ENCODE measurements around the gene EIF2D.
A peak's percentile ranks its signal among the peaks of the same experiment; 100 is the strongest.
"Not testable (repeated sequence)": the region's sequence is repeated elsewhere in the genome, so short reads cannot be mapped to it uniquely, and the experiment has no call there.

The EIF2D gene

GRCh38 chr1:206635080-206635977, 23.1 kb upstream of the EIF2D start, which contains the start of gene DYRK3:
TSS of gene DYRK3 (plus strand) at chr1:206635536. CDS start at chr1:206635704, 168 bp downstream.
- peak; percentile 98 for DNase-seq (ENCODE audit: low spot score)

GRCh38 chr1:206634365-206635079, 22.3 kb upstream of the EIF2D start:
- peak; percentile 78 for DNase-seq (ENCODE audit: low spot score)

GRCh38 chr1:206633708-206634121, 21.4 kb upstream of the EIF2D start:
- DNase-seq (ENCODE audit: low spot score): peak; percentile 73

- peak; percentile 84 for DNase-seq (ENCODE audit: low spot score)
Measured at GRCh38 chr1:206631085-206631509, 18.8 kb upstream of the EIF2D start.

GRCh38 chr1:206628916-206629315, 16.7 kb upstream of the EIF2D start:
- no peak for DNase-seq (ENCODE audit: low spot score)

- not testable (repeated sequence) for DNase-seq (ENCODE audit: low spot score)
Measured at GRCh38 chr1:206626396-206626795, 14.1 kb upstream of the EIF2D start.

GRCh38 chr1:206609229-206609991, 2.9 kb downstream of the EIF2D start:
- DNase-seq (ENCODE audit: low spot score): no peak

GRCh38 chr1:206608108-206608698, 4.1 kb downstream of the EIF2D start:
- peak; percentile 63 for DNase-seq (ENCODE audit: low spot score)

GRCh38 chr1:206606867-206607266, 5.4 kb downstream of the EIF2D start:
- no peak for DNase-seq (ENCODE audit: low spot score)

- no peak for DNase-seq (ENCODE audit: low spot score)
Measured at GRCh38 chr1:206604861-206605260, 7.4 kb downstream of the EIF2D start.

GRCh38 chr1:206600527-206600926, 11.7 kb downstream of the EIF2D start:
- no peak for DNase-seq (ENCODE audit: low spot score)

GRCh38 chr1:206596319-206596666, 16.0 kb downstream of the EIF2D start:
- DNase-seq (ENCODE audit: low spot score): no peak

- no peak for DNase-seq (ENCODE audit: low spot score)
Measured at GRCh38 chr1:206595581-206596318, 16.5 kb downstream of the EIF2D start.

GRCh38 chr1:206593351-206593925, 18.8 kb downstream of the EIF2D start:
- no peak for DNase-seq (ENCODE audit: low spot score)

GRCh38 chr1:206591696-206592095, 20.6 kb downstream of the EIF2D start:
- DNase-seq (ENCODE audit: low spot score): no peak

- DNase-seq (ENCODE audit: low spot score): no peak
Measured at GRCh38 chr1:206591226-206591625, 21.0 kb downstream of the EIF2D start.

- peak; percentile 49 for DNase-seq (ENCODE audit: low spot score)
Measured at GRCh38 chr1:206590025-206590758, 22.1 kb downstream of the EIF2D start.

GRCh38 chr1:206589206-206589605, 23.1 kb downstream of the EIF2D start:
- DNase-seq (ENCODE audit: low spot score): peak; percentile 92

GRCh38 chr1:206588492-206588891, 23.8 kb downstream of the EIF2D start:
- DNase-seq (ENCODE audit: low spot score): no peak

- DNase-seq (ENCODE audit: low spot score): no peak
Measured at GRCh38 chr1:206587904-206588303, 24.4 kb downstream of the EIF2D start.
